HUDEP-2 (cell line): Measurements from ENCODE around the gene MRPL12.

Source experiments
- DNase-seq, 76 experiments: peaks; one replicate each; lab custom pipeline; 2025; ENCODE audit not compliant: unreplicated experiment in 76 of 76; lab: John Stamatoyannopoulos, UW

The MRPL12 gene

DNA sequence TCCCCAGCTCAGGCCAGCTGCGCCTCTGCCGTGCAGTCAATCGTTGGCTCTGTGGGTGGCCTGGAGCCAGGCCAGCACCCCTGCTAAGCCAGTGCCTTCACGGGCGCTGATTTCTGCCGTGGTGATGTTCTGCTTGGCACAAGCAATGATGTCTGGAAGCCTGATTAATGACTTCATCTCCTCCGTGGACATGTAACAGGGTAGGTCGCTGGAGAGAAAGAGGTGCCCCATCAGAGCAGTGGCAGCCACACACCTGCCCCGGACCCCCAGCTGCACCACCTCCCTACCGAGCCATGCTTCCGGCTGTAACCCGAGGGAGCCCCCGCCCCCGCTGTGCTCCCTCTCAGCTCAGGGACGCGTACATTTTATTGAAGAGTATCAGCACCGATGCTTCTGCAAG lies 21.5 kb upstream of the MRPL12 start:
- peak in 1 of 76 experiments; percentile 3 for DNase-seq

DNA sequence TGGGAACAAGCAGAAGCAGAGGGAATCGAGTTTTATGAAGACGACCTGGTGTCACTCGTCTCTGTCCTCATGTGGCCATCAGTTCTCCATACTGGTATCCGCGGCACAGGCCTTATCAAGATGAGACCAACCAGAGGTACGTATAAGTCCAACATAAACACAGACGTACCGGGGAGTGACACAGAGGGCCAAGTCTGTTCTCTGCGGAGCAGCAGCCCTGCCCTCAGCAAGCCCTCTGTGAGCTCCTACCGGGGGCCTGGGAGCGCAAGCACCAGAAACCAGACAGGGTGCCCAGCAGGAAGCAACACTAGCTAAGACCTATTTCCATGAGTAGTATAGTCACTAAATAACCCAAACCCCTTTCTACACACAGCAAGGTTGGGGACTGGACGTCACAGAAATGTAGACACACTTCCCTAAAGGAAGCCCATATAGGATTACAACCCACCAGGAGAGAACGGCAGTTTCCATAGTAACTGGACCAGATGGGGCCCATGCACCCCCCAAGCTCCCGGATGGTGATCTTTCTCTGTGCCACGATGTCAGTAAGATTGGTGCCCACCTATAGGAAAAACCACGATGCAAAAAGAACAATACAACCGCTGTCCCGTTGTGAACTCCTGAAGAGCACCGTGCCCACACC lies 20.5 kb upstream of the MRPL12 start:
- no peak for DNase-seq

DNA sequence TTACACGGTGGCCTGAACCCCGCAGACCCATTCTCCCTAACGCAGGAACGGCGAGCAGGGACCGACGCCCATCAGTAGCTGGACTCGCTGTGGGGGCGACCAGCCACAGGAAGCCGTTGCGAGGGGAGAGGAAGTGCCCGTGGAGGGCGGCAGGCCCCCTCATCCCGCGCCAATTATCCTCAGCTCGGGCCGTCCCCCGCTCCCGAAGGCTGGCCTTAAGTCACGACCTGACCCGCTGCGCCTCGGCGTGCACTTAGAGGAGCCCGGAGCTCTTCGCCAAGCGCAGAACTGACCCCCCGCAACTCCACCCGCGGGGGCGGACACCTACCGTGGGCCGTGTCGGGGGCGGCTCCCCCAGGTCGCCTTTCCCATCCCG lies 20.0 kb upstream of the MRPL12 start:
- DNase-seq: no peak

DNA sequence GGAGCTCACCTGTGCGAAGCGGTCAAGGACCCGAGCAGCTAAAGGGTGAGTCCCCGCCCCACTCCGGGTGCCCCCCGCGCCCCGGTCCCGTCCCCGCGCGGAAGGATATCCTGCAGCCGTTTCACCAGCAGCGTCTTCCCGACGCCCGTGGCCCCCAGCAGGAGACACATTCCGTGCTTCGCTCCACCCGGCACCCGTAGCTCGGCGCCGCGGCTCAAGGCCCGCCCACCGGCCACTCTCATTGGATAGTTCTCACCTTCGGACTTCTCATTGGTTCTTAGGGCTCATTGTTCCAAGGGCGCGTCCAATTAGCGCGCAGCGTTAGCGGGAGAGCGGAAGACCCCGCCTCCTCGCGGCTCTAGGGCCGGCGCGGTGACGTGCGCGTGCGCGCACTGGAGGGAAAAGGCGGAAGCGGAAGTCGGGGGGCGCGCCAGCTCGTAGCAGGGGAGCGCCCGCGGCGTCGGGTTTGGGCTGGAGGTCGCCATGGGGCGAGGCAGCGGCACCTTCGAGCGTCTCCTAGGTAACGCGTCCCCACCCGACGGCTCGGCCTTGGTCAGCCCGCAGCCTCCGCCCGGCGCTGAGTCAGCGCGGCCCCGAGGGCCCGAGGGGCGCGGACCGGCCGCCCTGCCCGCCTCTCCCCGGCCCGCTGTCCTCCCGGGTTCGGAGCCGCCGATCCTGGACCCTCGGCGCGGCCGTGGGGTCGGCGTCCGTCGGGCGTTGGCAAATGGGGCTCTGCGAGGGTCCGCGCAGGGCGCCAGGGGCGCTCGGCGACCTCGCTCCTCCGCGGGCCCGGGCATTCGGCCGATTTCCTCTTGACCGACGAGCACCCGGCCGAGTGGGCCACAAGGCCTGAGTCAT lies 19.4 kb upstream of the MRPL12 start, which contains the start of the genes ARL16 and HGS:
Gene ARL16, minus strand, starts transcription at position 214 of the 858 bp plus-strand sequence. Its CDS starts 44 bp downstream, at position 170.
Gene HGS, plus strand, starts transcription at position 428 of the 858 bp plus-strand sequence. Its CDS starts 56 bp downstream, at position 484.
- DNase-seq: peak; percentile 42 to 99 (median 96)

DNA sequence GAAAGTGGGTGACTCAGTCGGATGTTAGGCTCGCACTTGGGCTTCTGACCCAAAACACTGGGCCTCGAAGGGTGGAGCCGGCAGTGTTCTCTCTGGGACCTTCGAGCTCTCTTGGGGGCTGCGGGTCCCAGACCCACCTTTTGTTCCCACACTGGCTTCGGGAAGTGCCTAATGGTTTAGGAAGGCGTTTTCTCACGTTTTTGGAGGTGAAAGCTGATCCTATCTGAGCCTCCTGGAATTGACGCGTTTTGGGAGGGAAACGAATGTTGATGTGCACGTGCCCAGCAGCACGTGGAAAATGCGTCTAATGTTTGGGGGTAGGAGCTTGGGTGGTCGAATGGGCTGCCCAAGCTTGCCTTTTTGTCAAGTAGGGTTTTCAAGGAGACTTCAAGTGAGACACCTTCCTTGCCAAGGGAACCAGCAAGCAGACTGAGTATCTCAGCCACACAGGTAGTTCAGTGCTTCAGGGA lies 18.7 kb upstream of the MRPL12 start:
- DNase-seq: peak in 10 of 76 experiments; percentile 10 to 37 (median 25)

DNA sequence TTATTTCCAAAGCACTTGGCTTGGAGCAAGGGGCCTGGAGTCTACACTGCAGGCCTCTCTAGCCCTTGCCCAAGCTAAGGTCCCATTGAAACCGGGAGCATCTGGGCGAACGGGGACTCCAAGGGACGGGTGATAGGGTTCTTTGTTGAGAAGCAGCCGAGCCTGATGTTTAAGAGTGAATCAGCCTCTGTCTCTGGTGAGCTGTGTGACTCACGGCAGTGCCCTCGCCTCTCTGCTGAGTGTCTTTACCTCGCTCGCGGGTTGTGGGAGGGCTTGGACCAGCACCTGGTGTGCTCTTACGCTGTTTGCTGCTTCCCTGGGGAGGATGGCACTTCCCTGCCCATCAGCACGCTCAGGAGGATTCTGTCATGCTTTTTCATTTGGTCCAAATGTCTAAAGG lies 18.1 kb upstream of the MRPL12 start:
- peak in 7 of 76 experiments; percentile 8 to 30 (median 18) for DNase-seq

DNA sequence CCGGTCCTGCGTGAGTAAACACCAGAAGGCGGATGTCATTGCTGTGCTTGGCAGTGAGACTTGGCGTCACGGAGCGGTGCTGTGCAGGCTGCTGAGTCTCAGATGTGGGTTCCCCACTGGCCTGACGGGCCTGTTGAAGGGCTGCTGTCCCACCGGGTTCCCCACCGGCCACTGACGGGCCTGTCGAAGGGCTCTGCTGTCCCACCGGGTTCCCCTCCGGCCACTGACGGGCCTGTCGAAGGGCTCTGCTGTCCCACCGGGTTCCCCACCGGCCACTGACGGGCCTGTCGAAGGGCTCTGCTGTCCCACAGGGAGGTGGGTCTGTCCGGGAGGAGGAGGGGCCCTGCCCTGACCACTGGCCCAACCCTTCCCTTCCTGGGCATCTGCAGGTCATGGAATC lies 16.6 kb upstream of the MRPL12 start:
- no peak for DNase-seq

DNA sequence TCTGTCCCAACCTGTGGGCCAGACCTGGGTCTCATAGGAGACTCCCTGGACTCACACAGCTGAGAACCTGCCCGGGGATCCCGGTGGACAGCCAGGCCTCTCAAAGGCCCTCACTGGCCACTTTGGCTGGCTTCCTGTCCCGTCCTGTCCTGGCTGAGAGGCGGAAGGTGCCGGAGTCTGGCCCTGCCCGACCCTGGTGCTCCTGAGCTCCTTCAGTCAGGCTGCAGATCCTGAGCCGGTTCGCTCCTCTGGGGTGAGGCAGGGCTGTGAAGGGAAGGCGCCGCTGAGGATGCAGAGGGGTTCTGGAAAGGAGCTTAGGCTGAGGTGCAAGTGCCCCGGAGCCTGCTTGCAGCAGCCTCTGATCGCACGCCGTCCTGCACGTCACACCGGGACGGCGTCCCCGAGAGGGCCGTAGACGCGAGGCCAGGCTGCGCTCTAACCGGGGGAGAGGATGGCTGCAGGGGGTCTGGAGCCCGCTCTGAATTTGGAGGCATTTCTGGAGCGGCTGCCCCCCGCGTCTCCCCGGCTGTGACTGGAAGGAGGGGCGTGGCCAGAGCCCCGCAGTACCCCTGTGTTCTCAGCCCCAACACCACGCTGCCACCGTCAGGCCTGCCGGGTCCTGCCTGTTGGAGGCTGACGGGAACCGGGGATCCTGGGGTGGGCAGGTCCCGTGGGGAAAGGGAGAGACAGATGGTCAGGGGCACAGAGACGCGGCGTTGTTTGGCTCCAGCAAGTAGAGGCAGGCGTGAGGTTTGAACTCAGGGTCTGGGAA lies 15.2 kb upstream of the MRPL12 start:
- DNase-seq: no peak

DNA sequence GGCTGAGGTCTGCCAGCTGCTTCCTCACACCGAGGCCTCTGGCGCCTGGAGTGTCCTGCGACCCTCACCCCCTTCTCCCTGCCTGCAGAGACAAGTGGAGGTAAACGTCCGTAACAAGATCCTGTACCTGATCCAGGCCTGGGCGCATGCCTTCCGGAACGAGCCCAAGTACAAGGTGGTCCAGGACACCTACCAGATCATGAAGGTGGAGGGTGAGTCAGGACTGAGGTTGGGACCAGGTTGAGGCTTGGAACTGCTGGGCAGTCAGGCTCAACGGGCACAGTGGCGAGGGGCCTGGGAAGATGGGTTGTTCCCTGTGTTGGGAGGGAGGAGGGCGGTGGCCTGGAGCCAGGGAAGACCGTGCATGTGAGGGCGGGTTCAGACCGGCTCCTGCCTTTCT lies 14.6 kb upstream of the MRPL12 start:
- no peak for DNase-seq

DNA sequence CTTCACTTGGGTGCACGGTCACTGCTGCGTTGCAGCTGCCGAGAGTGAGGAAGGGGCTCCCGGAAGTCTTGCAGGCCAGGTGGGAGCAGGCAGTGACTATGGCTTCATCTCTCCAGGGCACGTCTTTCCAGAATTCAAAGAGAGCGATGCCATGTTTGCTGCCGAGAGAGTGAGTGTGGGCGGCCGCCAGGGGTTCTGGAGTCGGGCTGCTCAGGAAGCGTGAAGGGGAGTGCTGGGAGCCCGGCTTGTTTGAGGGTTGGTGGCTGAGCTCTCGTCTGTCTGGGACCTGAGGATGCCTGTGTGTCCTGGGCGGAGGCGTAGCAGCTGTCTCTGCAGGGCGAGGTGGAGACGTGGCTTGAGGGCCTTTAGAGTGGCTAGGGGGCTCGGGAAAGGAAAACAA lies 13.1 kb upstream of the MRPL12 start:
- no peak for DNase-seq

DNA sequence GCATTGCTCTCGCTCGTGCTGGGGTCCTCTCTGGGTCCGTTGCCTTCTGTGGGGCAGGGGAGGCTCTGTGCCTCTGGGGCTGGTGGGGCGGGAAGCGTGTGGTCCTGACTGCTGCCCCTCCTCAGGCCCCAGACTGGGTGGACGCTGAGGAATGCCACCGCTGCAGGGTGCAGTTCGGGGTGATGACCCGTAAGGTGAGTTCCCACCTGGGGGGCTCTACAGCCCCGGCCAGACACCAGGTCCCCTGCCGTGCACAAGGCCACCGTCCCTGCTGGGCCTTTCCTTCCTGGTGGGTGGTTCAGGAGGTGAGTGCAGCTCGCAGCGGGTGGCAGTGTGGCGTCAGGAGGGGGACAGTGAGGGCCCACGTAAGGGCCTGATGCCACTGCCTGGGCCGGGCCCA lies 12.6 kb upstream of the MRPL12 start:
- DNase-seq: no peak

DNA sequence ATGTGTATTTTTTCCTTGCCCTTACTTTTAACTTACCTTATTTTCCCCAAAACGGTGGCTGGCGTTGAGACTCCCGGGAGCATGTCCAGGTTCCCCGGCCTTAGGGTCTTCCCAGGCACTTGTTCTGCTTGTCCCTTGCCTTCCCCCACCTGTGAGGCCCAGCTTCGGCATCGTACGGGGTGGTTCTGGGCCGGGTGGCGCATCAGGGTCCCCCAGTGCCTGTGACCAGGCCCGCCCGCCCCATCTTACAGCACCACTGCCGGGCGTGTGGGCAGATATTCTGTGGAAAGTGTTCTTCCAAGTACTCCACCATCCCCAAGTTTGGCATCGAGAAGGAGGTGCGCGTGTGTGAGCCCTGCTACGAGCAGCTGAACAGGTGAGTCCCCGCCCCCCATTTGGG lies 12.0 kb upstream of the MRPL12 start:
- DNase-seq: no peak

DNA sequence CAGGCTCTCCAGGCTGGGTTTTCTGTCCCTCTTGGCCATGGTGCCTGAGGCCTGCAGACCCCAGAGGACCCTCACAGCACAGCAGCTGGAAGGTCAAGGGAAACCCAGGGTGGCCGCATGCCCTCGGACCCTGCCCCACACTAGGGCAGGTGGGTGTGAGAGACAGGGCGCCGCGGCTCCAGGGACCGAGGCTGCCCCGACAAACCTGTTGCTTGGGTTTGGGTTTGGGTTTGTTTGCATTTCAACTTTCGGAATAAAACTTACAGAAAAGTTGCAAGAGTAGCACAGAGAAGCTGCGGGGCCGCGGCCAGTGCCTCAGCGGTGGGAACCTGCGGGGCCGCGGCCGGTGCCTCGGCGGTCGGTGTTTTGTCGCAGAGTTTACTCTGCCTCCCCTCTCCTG lies 11.6 kb upstream of the MRPL12 start:
- DNase-seq: no peak

DNA sequence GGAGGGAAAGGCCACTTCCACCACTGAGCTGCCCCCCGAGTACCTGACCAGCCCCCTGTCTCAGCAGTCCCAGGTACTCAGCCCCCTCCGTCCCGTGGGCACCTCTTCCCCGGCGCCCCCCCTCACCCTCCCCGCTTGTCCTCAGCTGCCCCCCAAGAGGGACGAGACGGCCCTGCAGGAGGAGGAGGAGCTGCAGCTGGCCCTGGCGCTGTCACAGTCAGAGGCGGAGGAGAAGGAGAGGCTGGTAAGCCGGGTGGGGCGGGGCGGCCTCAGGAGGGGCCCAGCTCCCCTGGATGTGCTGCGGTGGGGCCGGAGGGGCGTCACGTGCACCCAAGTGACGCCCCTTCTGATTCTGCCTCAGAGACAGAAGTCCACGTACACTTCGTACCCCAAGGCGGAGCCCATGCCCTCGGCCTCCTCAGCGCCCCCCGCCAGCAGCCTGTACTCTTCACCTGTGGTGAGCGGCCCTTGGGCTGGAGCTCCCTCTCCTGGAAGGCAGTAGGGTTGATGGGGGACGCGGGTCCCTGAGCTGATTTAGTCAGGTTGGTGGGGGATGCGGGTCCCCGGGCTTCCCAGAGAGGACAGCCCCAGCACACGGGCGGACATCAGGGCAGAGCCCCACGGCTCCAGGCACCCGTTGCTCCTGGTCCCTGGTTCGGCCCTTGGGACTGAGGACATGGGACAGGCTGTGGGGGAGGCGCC lies 9.5 kb upstream of the MRPL12 start:
- DNase-seq: no peak

DNA sequence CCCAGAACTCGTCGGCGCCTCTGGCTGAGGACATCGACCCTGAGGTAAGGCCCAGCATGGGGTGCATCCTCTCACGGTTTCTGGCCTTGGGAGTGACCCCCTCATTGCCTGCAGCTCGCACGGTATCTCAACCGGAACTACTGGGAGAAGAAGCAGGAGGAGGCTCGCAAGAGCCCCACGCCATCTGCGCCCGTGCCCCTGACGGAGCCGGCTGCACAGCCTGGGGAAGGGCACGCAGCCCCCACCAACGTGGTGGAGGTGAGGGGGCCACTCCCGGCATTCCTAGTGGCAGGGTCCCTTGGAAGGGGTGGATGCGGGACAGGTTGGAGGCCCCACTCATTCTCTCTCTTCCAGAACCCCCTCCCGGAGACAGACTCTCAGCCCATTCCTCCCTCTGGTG lies 8.4 kb upstream of the MRPL12 start:
- no peak for DNase-seq

DNA sequence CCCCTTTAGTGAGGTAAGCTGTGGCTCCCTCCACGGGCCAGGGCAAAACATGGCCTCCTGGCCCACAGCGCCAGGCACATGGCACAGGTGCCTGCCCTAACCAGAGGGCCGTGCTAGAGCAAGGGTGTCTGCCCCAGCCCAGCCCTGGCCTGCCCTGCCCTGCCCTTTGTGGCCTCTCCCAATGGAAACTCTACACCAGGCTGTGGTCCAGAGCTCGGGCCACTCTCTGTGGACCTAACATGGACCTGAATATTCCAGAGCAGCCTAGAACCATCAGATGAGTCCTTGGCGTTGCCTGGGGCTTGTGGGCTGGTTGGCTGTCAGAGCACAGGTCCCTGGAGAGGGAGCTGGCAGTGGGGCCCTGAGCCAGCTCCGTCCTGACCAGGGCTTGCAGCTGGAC lies 8.0 kb upstream of the MRPL12 start:
- DNase-seq: no peak

DNA sequence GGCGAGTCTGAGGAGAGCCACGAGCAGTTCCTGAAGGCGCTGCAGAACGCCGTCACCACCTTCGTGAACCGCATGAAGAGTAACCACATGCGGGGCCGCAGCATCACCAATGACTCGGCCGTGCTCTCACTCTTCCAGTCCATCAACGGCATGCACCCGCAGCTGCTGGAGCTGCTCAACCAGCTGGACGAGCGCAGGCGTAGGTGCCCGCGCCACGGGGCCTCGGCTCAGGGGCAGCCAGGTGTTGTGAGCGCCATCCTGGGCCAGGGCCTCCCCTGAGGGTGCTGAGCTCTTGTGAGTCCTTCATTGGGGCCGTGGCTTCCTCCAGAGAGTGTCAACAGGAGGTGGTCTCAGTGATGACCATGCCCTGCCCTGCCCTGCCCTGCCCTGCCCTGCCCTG lies 7.4 kb upstream of the MRPL12 start:
- DNase-seq: no peak

DNA sequence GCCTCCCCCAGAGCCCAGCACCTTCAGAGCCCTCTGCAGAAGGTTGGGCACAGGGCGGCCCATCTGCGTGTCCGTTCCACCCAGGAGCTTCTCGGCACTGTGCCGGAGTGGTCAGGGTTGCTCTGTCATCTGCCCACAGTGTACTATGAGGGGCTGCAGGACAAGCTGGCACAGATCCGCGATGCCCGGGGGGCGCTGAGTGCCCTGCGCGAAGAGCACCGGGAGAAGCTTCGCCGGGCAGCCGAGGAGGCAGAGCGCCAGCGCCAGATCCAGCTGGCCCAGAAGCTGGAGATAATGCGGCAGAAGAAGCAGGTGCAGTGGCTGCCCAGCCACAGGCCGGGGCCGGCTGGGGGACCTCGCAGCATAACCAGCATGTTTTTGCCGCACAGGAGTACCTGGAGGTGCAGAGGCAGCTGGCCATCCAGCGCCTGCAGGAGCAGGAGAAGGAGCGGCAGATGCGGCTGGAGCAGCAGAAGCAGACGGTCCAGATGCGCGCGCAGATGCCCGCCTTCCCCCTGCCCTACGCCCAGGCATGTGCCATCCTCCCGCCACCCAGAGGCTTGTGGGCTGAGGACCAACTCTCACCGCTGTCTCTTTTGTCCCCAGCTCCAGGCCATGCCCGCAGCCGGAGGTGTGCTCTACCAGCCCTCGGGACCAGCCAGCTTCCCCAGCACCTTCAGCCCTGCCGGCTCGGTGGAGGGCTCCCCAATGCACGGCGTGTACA lies 6.8 kb upstream of the MRPL12 start:
- no peak for DNase-seq

DNA sequence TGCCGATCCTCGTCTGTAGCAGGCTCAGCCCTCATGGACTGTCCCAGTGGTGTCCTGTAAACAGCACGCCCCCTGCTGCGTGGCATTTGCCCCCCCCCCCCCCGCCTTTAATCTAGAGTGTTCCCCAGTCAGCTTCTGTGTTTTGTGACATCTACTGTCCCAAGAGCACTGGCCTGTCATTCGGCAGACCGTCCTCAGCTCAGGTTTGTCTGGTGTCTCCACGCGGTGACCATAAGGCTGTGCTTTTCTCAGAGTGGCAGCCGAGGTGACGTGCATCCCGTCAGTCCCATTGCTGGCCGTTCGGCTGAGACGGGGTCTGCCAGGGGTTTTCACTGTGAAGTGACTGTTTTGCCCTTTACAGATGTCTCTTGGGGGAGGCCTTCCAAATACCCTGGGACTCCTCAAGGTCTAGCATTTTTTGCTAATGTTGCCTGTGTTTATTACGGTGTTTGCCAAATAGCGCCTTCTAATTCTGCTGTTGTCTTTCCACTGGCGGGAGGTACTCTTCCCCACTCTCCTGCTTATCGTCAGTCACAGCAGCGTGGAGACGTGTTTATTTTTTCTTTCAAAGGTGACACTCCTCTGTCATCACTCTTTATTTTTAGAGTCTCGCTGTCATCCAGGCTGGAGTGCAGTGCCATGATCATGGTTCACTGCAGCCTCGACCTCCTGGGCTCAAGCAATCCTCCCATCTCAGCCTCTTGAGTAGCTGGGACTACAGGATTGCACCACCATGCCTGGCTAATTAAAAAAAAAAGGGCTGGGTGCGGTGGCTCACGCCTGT lies 5.7 kb upstream of the MRPL12 start:
- no peak for DNase-seq
